GM18519 (cell line): ENCODE results near the gene CARD9.

Experiments
- ATAC-seq: cut with Tn5 transposase; IDR thresholded peaks from one replicate; pipeline ENCODE4 v1.9.1; 2021; ENCODE audit warnings: mild to moderate bottlenecking, moderate library complexity; ENCODE audit not compliant: unreplicated experiment, low FRiP score

CARD9 gene

GRCh38 chr9:136338511-136338910, 35.0 kb downstream of the CARD9 start:
- no peak for ATAC-seq

- ATAC-seq: no peak
Measured at GRCh38 chr9:136337416-136338395, 35.8 kb downstream of the CARD9 start.

GRCh38 chr9:136336881-136337280, 36.6 kb downstream of the CARD9 start:
- ATAC-seq: no peak

GRCh38 chr9:136336156-136336870, 37.2 kb downstream of the CARD9 start:
- no peak for ATAC-seq

DNA sequence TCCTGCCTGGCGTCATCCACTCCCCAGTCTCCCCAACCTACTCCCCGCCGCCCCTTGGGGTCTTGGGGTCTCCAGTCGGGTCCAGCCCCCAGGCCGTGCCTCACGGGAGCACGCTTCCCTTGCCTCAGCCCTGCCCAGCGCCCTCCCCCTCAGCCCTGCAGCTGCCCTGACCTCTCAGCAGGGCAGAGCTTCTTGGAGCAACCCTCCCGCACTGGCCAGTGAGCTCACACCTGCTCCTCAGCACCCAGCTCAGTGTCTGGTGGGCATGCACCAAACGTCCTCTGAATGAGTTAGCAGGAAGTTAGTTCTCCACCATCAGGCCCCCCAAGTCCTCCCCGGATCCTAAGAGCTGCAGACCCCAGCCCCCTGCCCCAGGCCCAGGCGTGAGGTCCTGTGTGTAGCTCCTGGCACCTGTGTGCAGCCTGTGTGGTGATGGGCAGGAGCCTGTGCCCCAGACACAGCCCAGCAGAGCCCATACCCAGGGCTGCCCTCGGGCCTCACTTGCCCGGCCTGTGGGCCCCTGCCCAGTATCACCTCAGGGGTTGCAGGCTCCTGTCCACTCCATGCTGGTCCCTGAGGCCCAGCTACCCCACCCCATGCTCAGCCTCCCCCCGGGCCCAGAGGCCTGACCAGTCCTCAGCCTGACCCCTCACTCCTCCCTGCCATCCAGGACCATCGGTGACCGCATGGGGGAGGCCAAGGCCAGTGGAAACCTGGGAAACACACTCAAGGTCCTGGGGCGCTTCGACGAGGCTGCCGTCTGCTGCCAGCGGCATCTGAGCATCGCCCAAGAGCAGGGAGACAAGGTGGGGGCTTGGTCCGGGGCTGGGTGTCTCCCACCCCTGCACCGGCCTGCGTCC, 37.9 kb downstream of the CARD9 start:
- ATAC-seq: no peak

GRCh38 chr9:136334541-136334940, 38.9 kb downstream of the CARD9 start:
- no peak for ATAC-seq

GRCh38 chr9:136333486-136333885, 40.0 kb downstream of the CARD9 start:
- ATAC-seq: no peak

- no peak for ATAC-seq
Measured at GRCh38 chr9:136333045-136333444, 40.4 kb downstream of the CARD9 start.

DNA sequence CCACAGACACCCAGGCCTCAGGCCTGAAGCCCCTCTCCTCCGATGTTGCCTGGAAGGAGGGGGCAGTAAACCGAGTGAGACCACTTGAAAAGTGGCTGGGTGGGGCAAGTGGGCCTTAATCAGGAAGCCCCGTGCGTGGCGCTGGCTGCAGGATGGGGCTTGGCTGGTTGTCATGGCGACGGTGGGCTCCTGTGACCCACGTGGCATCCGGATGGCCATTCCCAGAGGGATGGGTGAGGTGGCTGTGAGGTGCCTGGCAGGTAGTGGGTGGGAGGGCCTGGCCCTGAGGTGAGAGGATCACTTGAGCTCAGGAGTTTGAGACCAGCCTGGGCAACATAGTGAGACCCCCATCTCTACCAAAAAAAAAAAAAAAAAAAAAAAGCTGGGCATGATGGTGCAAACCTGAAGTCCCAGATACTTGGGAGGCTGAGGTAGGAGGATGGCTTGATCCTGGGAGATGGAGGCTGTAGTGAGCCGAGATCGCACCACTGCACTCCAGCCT, 40.9 kb downstream of the CARD9 start:
- no peak for ATAC-seq

DNA sequence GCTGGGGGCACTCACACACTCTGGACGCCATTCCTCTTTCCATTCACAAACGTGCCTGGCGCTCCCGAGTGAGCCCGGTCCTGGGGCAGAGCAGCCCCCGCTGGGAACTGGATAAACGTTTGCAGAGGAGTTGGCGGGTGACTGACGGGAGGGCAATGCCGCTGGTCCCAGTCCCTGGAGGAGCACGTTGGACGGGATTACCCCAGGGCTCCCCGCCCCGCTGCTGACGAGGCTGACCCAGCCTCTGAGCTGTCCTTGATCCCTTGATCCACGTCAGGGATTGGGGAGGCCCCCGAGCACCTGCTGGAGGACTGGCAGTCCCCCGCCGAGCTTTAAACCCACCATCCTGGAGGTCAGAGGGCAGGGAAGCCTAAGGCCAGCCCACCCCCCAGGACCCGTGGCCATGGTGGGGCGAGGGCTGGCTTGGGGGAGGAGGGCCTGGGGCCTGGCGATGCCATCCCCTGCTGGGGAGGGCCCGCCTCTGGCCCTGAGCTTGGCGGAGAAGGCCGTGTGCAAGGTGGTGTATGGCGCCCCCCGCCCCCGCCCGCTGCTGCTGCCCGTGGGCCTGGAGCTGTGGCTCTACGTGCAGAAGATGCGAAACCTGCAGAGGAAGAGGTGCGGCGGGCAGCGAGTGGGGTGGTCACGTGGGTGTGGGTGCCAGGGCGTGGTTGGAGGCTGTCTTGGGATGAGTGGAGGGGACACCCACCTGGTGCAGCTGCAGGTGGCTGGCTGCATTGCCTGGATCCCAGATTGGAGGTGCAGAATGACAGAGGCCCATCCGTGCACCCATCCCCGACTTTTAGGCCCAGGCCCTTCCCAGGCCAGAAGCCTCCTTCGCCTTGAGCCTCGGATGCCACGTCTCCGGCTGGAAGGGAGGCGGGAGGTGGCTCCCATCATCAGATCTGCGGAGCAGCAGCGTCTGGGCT, 41.6 kb downstream of the CARD9 start:
- ATAC-seq: no peak

- ATAC-seq: no peak
Measured at GRCh38 chr9:136331030-136331429, 42.4 kb downstream of the CARD9 start.

GRCh38 chr9:136330406-136330990, 43.0 kb downstream of the CARD9 start:
- no peak for ATAC-seq

DNA sequence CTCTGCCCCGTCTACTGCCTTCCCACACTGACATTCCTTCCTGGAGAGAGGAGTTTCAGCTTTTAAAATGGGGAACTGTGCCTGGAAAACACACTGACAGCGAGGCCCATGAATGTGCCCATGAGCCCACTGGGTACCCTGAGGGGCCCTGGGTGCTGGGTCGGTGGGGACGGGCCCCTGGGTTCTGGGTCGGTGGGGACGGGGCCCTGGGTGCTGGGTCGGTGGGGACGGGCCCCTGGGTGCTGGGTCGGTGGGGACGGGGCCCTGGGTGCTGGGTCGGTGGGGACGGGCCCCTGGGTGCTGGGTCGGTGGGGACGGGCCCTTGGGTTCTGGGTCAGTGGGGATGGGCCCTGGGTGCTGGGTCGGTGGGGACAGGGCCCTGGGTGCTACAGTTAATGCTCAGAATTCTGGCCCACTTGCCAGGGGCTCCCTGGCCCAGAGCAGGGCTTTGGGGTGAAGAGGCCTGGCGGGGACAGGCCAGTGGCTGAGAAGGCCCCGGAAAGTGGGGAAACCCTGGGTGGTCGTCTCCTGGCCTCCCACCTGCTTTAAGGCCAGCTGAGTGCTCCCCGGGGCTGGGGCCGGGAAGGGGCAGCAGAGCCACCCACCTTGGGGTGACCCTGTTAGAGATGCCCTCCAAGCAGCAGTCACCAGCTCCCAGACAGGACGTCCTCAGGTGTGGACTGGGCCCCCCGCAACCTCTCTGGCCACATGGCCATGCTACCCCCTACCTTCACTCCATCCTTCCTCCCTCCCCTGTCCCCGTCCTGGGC, 43.6 kb downstream of the CARD9 start:
- ATAC-seq: no peak

- no peak for ATAC-seq
Measured at GRCh38 chr9:136329211-136329627, 44.2 kb downstream of the CARD9 start.

GRCh38 chr9:136328622-136329041, 44.8 kb downstream of the CARD9 start:
- ATAC-seq: no peak

DNA sequence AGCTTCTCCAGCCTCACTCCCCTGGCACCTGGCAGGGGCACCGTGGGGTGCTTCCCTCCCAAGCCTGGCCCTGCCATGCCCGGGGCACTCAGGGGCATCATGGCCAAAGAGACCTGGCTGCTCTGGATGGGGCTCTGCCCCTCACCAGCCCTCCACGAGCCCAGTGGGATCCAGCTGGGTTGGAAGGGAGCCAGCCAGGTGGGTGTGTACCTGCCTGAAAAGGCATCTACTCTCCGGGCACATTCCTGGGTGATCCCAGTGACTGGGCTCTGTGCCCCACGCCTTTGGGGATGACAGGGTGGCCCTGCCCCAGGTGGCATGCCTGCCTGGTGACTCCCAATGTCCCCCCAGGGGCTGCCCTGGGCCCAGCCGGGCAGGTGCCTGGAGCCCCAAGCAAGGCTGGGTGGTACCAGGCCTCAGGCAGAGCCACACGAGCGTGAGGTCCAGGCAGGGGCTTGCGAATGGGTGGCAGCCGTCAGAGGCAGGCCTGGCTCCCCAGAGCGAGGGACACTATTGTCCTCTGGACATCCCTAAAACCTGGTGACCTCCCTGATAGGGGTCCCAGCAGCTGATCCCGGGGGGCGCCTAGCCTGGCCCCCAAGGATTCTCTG, 45.4 kb downstream of the CARD9 start:
- ATAC-seq: no peak

GRCh38 chr9:136327304-136327974, 46.0 kb downstream of the CARD9 start, which contains the start of gene GPSM1:
Gene GPSM1 (plus strand): TSS chr9:136327539. CDS start chr9:136327696, 157 bp downstream.
- ATAC-seq: no peak
